ENCODE results near the gene NKAIN2.

Gene NKAIN2

GRCh38 chr6:124438546-124439065 lies 634.9 kb downstream of the NKAIN2 start:
- H3K18ac ChIP-seq (ENCODE audit: low read length): no peak overlapping the region
- no peak overlapping the region for H3K4me2 ChIP-seq (ENCODE audit: low read length)
- no peak for DNase-seq
- WGBS (ENCODE audit: extremely low coverage, insufficient coverage, low lambda C conversion rate): no CpG with 5 or more reads among the region's 4 CpGs
- H3K9ac ChIP-seq (ENCODE audit: low read length): no peak overlapping the region
- no peak overlapping the region for H4K5ac ChIP-seq (ENCODE audit: low read length)
- H3K27ac ChIP-seq (ENCODE audit: low read depth, low read length): no peak overlapping the region
- H2AK5ac ChIP-seq (ENCODE audit: low read length): no peak overlapping the region
- no peaks in the 10 kb centered on the region for H3K4me1 ChIP-seq (ENCODE audit: control insufficient read depth, low read depth, low read length)
- H2BK5ac ChIP-seq (ENCODE audit: low read length): no peak overlapping the region
- H3K36me3 ChIP-seq (ENCODE audit: control insufficient read depth, insufficient read depth, low read length): no peaks in the 10 kb centered on the region
- no peaks in the 10 kb centered on the region for H3K79me1 ChIP-seq (ENCODE audit: low read length)
- H3K79me2 ChIP-seq (ENCODE audit: control insufficient read depth, insufficient read depth, low read length): no peaks in the 10 kb centered on the region
- H3K23ac ChIP-seq (ENCODE audit: low read length): no peak overlapping the region
- H3K56ac ChIP-seq (ENCODE audit: low read length): no peak overlapping the region
- H3K4me3 ChIP-seq (ENCODE audit: low read length): no peak overlapping the region
- H3K27me3 ChIP-seq (ENCODE audit: insufficient read depth, low read length, poor library complexity): no peaks in the 10 kb centered on the region
- H4K8ac ChIP-seq (ENCODE audit: low read depth, low read length): no peak overlapping the region
- no peak overlapping the region for H2BK120ac ChIP-seq (ENCODE audit: low read depth, low read length)
- no peak overlapping the region for H2BK15ac ChIP-seq (replicated peaks; ENCODE audit: low read depth)
- H3K4ac ChIP-seq (ENCODE audit: low read depth, low read length): no peak overlapping the region

GRCh38 chr6:124441450-124441849 lies 637.8 kb downstream of the NKAIN2 start:
- H3K23ac ChIP-seq (ENCODE audit: low read length): no peak overlapping the region
- no peak overlapping the region for H3K4me2 ChIP-seq (ENCODE audit: low read length)

GRCh38 chr6:124443541-124443940 lies 639.9 kb downstream of the NKAIN2 start:
- Histone ChIP-seq H3K56ac (ENCODE audit: low read length) (no peak overlapping the region), H2BK120ac (ENCODE audit: low read depth, low read length) (no peak overlapping the region), H2BK5ac (ENCODE audit: low read length) (no peak overlapping the region), H3K18ac (ENCODE audit: low read length) (no peak overlapping the region), H3K4me1 (ENCODE audit: control insufficient read depth, low read depth, low read length) (no peaks in the 10 kb centered on the region), H3K27me3 (ENCODE audit: insufficient read depth, low read length, poor library complexity) (no peaks in the 10 kb centered on the region), H4K5ac (ENCODE audit: low read length) (no peak overlapping the region), H3K9ac (ENCODE audit: low read length) (no peak overlapping the region), H3K4me2 (ENCODE audit: low read length) (no peak overlapping the region), H3K23ac (ENCODE audit: low read length) (no peak overlapping the region), H3K36me3 (ENCODE audit: control insufficient read depth, insufficient read depth, low read length) (no peaks in the 10 kb centered on the region), H4K8ac (ENCODE audit: low read depth, low read length) (no peak overlapping the region), H2AK5ac (ENCODE audit: low read length) (no peak overlapping the region), H3K27ac (ENCODE audit: low read depth, low read length) (no peak overlapping the region), H3K79me1 (ENCODE audit: low read length) (no peaks in the 10 kb centered on the region), H3K4ac (ENCODE audit: low read depth, low read length) (no peak overlapping the region), H3K79me2 (ENCODE audit: control insufficient read depth, insufficient read depth, low read length) (no peaks in the 10 kb centered on the region), H2BK15ac (replicated peaks; ENCODE audit: low read depth) (no peak overlapping the region), H3K4me3 (ENCODE audit: low read length) (no peak overlapping the region)
- no peak for DNase-seq
- no CpG with 5 or more reads among the region's 2 CpGs for WGBS (ENCODE audit: extremely low coverage, insufficient coverage, low lambda C conversion rate)

More at GRCh38 chr6:124441450-124441849, 637.8 kb downstream of the NKAIN2 start:
- H3K79me2 ChIP-seq (ENCODE audit: control insufficient read depth, insufficient read depth, low read length): no peaks in the 10 kb centered on the region
- no peak overlapping the region for H3K4me3 ChIP-seq (ENCODE audit: low read length)
- H3K27ac ChIP-seq (ENCODE audit: low read depth, low read length): no peak overlapping the region
- H3K4ac ChIP-seq (ENCODE audit: low read depth, low read length): no peak overlapping the region
- no peak overlapping the region for H4K5ac ChIP-seq (ENCODE audit: low read length)
- H3K56ac ChIP-seq (ENCODE audit: low read length): no peak overlapping the region
- no peak overlapping the region for H2BK5ac ChIP-seq (ENCODE audit: low read length)
- no peaks in the 10 kb centered on the region for H3K27me3 ChIP-seq (ENCODE audit: insufficient read depth, low read length, poor library complexity)
- H2BK15ac ChIP-seq (replicated peaks; ENCODE audit: low read depth): no peak overlapping the region
- H2AK5ac ChIP-seq (ENCODE audit: low read length): no peak overlapping the region
- H3K9ac ChIP-seq (ENCODE audit: low read length): no peak overlapping the region
- no peak for DNase-seq
- no peaks in the 10 kb centered on the region for H3K79me1 ChIP-seq (ENCODE audit: low read length)
- WGBS (ENCODE audit: extremely low coverage, insufficient coverage, low lambda C conversion rate): no CpG with 5 or more reads among the region's 3 CpGs
- no peak overlapping the region for H3K18ac ChIP-seq (ENCODE audit: low read length)
- no peaks in the 10 kb centered on the region for H3K4me1 ChIP-seq (ENCODE audit: control insufficient read depth, low read depth, low read length)
- no peak overlapping the region for H2BK120ac ChIP-seq (ENCODE audit: low read depth, low read length)
- H3K36me3 ChIP-seq (ENCODE audit: control insufficient read depth, insufficient read depth, low read length): no peaks in the 10 kb centered on the region
- H4K8ac ChIP-seq (ENCODE audit: low read depth, low read length): no peak overlapping the region

- no peak overlapping the region for H2AK5ac ChIP-seq (ENCODE audit: low read length)
- no peak overlapping the region for H2BK15ac ChIP-seq (replicated peaks; ENCODE audit: low read depth)
- no peak overlapping the region for H3K4me3 ChIP-seq (ENCODE audit: low read length)
- no peaks in the 10 kb centered on the region for H3K79me1 ChIP-seq (ENCODE audit: low read length)
- H3K27me3 ChIP-seq (ENCODE audit: insufficient read depth, low read length, poor library complexity): no peaks in the 10 kb centered on the region
- no peak overlapping the region for H2BK5ac ChIP-seq (ENCODE audit: low read length)
- H3K18ac ChIP-seq (ENCODE audit: low read length): no peak overlapping the region
- no CpG with 5 or more reads among the region's 3 CpGs for WGBS (ENCODE audit: extremely low coverage, insufficient coverage, low lambda C conversion rate)
- H3K23ac ChIP-seq (ENCODE audit: low read length): no peak overlapping the region
- H3K79me2 ChIP-seq (ENCODE audit: control insufficient read depth, insufficient read depth, low read length): no peaks in the 10 kb centered on the region
- H3K4me2 ChIP-seq (ENCODE audit: low read length): no peak overlapping the region
- H3K36me3 ChIP-seq (ENCODE audit: control insufficient read depth, insufficient read depth, low read length): no peaks in the 10 kb centered on the region
- no peak for DNase-seq
- no peak overlapping the region for H3K27ac ChIP-seq (ENCODE audit: low read depth, low read length)
- no peak overlapping the region for H3K9ac ChIP-seq (ENCODE audit: low read length)
- no peak overlapping the region for H3K4ac ChIP-seq (ENCODE audit: low read depth, low read length)
- no peak overlapping the region for H4K5ac ChIP-seq (ENCODE audit: low read length)
- no peak overlapping the region for H3K56ac ChIP-seq (ENCODE audit: low read length)
- no peaks in the 10 kb centered on the region for H3K4me1 ChIP-seq (ENCODE audit: control insufficient read depth, low read depth, low read length)
- no peak overlapping the region for H2BK120ac ChIP-seq (ENCODE audit: low read depth, low read length)
- no peak overlapping the region for H4K8ac ChIP-seq (ENCODE audit: low read depth, low read length)
Observed at GRCh38 chr6:124445581-124445980, 641.9 kb downstream of the NKAIN2 start.

- Histone ChIP-seq H3K4ac (ENCODE audit: low read depth, low read length) (no peak overlapping the region), H3K18ac (ENCODE audit: low read length) (no peak overlapping the region), H2BK15ac (replicated peaks; ENCODE audit: low read depth) (no peak overlapping the region), H3K79me1 (ENCODE audit: low read length) (no peaks in the 10 kb centered on the region), H3K9ac (ENCODE audit: low read length) (no peak overlapping the region), H3K4me2 (ENCODE audit: low read length) (no peak overlapping the region), H4K8ac (ENCODE audit: low read depth, low read length) (no peak overlapping the region), H3K23ac (ENCODE audit: low read length) (no peak overlapping the region), H3K56ac (ENCODE audit: low read length) (no peak overlapping the region), H3K79me2 (ENCODE audit: control insufficient read depth, insufficient read depth, low read length) (no peaks in the 10 kb centered on the region), H3K4me1 (ENCODE audit: control insufficient read depth, low read depth, low read length) (no peaks in the 10 kb centered on the region), H3K27ac (ENCODE audit: low read depth, low read length) (no peak overlapping the region), H2BK120ac (ENCODE audit: low read depth, low read length) (no peak overlapping the region), H2AK5ac (ENCODE audit: low read length) (no peak overlapping the region), H4K5ac (ENCODE audit: low read length) (no peak overlapping the region), H3K4me3 (ENCODE audit: low read length) (no peak overlapping the region), H2BK5ac (ENCODE audit: low read length) (no peak overlapping the region), H3K27me3 (ENCODE audit: insufficient read depth, low read length, poor library complexity) (no peaks in the 10 kb centered on the region), H3K36me3 (ENCODE audit: control insufficient read depth, insufficient read depth, low read length) (no peaks in the 10 kb centered on the region)
- WGBS (ENCODE audit: extremely low coverage, insufficient coverage, low lambda C conversion rate): no CpG with 5 or more reads among the region's 3 CpGs
- DNase-seq: no peak
Observed at GRCh38 chr6:124446961-124447360, 643.3 kb downstream of the NKAIN2 start.

GRCh38 chr6:124459268-124459667 lies 655.6 kb downstream of the NKAIN2 start:
- Histone ChIP-seq H3K4me2 (ENCODE audit: low read length) (no peak overlapping the region), H4K5ac (ENCODE audit: low read length) (no peak overlapping the region), H2AK5ac (ENCODE audit: low read length) (no peak overlapping the region), H3K4ac (ENCODE audit: low read depth, low read length) (no peak overlapping the region), H3K27me3 (ENCODE audit: insufficient read depth, low read length, poor library complexity) (no peaks in the 10 kb centered on the region), H3K27ac (ENCODE audit: low read depth, low read length) (no peak overlapping the region), H3K79me2 (ENCODE audit: control insufficient read depth, insufficient read depth, low read length) (no peaks in the 10 kb centered on the region), H3K4me3 (ENCODE audit: low read length) (no peak overlapping the region), H3K79me1 (ENCODE audit: low read length) (no peaks in the 10 kb centered on the region), H3K4me1 (ENCODE audit: control insufficient read depth, low read depth, low read length) (no peaks in the 10 kb centered on the region), H2BK15ac (replicated peaks; ENCODE audit: low read depth) (no peak overlapping the region), H2BK120ac (ENCODE audit: low read depth, low read length) (no peak overlapping the region), H2BK5ac (ENCODE audit: low read length) (no peak overlapping the region), H3K18ac (ENCODE audit: low read length) (no peak overlapping the region), H3K9ac (ENCODE audit: low read length) (no peak overlapping the region), H3K56ac (ENCODE audit: low read length) (no peak overlapping the region), H4K8ac (ENCODE audit: low read depth, low read length) (no peak overlapping the region), H3K23ac (ENCODE audit: low read length) (no peak overlapping the region), H3K36me3 (ENCODE audit: control insufficient read depth, insufficient read depth, low read length) (no peaks in the 10 kb centered on the region)
- no peak for DNase-seq
- WGBS (ENCODE audit: extremely low coverage, insufficient coverage, low lambda C conversion rate): no CpG with 5 or more reads among the region's 2 CpGs
